CD4-positive, alpha-beta T cell treated with Interleukin-10 for 1 hour (primary cell): ENCODE measurements around the gene TJP1.

ENCODE experiments used
- DNase-seq: peaks from one replicate; pipeline ENCODE4 v3.0.0-alpha.2; 2020

Gene TJP1

DNA sequence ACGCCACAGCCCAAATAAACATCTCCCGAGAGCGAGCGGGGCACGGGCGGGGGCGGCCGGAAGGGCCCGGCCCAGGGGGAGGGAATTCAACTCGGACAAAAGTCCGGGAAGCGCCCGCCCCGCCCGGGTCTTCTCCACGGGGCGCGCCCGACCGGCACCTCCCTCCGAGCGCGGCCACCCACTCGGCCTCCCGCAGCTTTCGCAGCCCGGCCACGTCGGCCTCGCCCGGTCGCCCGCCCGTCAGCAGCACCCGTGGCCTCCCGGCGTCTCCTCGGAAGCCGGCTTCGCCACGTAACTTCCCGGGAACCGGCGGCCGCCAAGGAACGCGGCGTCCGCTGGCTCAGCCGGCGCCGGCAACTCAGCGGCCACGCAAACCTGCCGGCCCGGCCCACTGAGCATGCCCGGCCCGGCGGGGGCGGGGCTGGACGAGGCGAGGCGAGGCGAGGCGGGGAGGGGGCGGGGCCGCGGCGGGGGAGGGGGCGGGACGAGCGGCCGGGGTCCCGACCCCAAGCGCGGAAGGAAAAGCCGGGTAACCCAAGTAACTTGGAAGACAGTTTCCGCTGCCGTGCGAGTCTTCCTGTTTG is at the start of gene TJP1:
Gene TJP1 (minus strand): TSS at position 369 of the 584 bp plus-strand sequence. CDS start 440 bp downstream, outside the sequence.
- DNase-seq: no peak

DNA sequence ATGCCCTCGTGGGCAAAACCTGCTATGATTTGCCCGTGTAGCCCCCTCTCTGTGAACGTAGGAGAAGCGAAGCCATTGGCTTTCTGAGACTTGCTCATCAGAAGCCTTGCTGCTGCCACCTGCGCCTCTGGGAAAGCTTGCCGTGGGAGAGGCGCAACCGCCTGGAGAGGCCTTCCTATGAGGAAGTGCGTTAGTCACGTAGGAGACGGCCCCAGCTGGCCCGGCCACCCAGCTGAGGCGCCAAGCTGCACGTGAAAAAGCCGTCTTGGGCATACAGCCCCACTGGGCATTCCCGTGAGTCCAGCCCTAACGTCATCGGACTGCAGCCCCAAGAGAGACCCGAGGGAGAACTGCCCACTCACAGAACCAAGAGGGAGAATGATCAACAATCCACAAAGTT is 49.1 kb upstream of the TJP1 start:
- DNase-seq: no peak

DNA sequence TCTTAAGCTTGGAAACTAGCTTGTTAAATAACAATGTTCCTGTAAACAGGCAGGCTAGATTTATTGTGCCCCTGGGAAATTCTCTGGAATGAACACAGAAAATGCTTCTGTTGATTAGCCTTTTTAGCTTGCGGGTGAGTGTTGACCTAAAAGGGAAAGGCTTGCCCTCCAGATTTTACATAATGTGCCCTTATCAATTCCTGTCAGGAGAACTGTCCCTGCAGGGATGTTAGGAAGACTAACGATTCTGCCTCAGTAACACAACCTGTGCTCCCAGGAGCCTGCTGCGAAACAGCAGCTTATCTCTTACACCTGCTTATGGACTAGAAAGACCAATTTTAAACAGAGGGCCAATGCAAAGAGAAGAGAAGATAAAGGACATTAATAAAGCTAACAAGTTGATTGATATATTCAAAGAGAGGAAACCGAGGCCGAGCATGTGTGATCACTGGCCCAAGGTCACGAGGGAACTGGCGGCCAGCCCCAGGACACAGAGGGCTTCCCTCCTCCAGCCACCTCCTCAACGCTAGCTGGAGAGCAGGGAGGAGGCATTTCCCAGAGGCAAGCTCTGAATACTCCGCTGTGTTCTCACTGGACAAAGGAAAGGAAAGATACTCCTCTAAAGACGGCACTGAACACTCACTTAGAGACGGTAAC is 48.4 kb upstream of the TJP1 start:
- no peak for DNase-seq

DNA sequence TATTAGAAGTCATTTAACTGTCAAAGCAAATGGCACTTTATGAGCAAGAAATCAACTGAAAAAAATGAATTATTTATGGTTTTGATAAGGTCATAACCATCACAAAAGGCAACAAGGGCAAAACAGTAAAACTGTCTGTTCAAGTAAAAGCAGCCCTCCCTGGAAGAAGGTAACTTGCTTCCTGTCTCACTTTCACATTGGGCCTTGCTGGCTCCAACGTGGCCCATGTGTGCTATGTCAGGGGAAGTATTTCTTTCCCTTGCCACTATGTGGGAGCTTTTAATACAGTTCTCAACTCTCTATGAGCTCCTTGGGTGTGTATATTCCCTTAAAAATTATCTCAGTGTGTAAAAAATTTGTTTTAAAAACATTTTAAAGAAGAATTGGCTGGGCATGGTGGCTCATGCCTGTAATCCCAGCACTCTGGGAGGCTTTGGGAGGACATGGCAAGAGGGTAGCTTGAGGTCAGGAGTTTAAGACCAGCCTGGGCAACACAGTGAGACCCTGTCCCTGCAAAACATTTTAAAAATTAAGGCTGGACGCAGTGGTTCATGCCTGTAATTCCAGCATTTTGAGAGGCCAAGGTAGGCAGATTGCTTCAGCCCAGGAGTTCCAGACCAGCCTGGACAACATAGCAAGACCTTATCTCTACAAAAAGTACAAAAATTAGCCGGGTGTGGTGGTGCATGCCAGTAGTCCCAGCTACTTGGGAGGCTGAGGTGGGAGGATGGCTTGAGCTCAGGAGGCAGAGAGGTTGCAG is 45.2 kb upstream of the TJP1 start:
- DNase-seq: no peak

DNA sequence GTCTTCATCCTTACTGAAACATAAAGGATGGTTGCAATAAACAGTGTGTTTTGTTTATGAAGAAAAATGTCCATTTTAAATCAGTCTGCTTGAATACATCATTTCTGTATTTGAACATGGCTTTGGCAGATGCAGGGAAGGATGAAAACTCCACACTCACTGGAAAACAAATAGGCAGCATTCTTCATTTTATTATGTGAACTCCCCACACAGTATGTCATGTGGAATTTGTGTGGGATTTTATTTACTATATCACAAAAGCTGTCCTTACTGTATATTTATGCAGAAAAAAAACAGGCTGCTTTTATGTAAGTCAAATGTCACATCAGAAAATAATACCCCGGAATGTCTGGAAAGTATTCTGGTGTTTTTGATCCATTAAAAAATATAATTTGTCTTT is 44.1 kb upstream of the TJP1 start:
- DNase-seq: no peak

DNA sequence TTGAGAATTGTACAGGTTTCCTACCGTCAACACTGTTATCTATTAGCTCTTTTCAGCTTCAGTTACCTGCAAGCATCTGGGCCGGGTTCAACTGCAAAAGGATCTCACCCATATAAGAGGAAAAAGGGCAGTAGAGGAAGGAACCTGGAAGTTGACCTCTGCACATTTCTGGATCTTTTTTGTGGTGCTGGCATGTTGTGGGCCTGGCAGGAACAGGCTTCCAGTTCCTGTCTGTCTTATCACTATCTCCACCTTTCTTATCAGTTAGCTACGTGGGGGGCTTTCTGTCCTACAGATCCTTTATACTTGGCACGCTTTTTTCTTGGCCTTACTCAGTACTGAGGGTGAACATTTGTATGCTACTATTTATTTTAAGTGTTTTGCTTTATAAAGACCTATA is 42.2 kb upstream of the TJP1 start:
- no peak for DNase-seq

DNA sequence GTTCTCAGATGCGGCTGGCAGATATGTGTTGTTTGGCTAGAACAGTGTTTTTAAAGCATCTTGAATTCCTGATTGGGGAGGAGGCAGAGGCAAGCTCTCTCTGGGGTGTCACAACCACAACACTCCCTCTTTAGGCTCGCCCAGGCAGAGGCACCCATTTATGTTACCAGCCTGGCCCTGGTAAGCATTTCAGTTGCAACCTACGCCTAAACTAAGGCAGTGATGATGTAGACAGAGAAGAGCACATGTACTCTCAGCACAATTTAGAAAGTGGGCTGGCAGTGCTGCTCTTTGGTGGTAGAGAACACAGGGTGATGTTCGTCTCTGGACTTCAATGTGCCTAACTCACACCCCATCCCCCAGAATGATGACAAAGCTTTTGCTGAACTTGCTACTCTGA is 41.2 kb upstream of the TJP1 start:
- DNase-seq: no peak

DNA sequence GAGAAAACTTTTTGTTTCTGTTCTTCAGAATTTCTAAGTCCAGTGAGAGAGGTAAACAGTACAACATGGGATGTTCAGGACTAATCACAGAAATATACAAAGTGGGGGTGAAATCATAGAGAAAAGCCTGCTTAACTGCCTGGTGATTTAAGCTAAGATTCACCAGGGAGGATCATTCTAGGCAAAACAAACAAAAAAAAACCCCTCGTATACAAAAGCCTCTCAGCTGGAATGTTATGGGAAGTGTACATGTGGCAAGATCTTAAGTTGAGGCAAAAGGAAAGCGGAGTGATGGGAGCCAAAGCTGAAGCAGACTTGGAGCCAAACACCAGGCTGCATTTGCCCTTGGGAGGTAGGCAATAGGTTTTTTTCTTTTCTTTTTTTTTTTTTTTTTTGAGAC is 40.0 kb upstream of the TJP1 start:
- no peak for DNase-seq

DNA sequence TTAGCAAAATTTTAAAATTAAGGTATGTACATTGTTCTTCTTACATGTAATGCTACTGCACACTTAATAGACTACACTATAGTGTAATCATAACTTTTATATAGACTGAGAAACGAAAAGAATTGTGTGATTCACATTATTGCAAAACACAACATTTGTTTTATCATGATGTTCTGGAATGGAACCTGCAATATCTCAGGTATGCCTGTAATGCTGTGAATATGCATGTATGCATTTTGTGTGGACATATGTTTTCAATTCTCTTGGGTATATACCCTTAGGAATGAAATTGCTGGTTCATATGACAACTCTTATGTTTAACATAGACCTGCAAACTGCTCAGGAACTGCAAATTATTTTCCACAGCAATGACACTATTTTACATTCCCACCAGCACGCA is 38.6 kb upstream of the TJP1 start:
- no peak for DNase-seq

DNA sequence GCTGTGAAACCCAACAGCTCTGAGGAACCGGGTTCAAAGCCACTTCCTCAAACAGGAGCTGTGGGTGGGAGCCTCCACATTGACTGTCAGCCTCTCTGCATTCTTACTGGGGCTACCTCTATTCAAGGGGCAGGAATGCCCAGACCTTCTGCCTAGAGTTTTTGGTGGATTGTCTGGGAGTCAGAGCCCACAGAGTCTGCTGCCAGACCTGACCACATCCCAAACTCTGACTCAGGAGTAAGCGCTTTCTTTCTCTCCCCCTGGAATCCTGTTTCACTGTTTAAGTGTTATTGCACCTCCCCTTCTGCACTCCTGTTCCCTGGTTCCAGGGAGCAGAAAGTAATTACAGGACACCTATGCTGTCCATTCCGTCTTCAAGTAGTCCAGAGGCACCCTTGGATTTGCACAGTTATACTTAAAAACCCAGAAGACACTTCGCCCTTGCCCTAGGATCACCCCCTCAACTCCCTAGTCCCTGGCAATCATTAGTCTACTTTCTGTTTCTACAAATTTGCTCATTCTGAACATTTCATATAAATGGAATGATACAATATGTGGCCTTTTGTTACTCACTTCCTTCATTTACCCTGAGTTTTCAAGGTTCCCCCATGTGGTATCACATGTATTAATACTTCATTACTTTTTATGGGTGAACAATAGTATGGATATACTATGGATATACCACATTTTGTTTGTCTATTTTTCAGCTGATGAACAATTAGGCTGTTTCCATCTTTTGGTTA is 37.9 kb upstream of the TJP1 start:
- no peak for DNase-seq

DNA sequence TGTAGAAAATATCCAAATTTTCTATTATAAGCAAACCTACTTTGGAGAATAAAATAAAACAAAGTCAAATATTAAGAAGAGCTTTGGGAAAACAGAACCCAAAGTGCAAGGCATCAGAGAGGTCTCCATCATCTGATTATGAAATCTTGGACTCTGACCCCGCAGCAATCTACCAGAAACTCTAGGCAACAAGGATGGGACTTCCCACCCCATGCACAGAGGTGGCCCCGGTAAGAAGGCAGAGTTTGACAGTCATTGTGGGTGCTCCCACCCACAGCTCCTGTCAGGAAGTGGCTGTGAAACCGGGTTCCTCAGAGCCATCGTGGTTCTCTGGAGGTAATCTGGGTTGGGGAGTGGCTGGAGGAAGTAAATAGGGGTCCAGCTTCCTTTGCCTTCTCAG is 37.0 kb upstream of the TJP1 start:
- no peak for DNase-seq

DNA sequence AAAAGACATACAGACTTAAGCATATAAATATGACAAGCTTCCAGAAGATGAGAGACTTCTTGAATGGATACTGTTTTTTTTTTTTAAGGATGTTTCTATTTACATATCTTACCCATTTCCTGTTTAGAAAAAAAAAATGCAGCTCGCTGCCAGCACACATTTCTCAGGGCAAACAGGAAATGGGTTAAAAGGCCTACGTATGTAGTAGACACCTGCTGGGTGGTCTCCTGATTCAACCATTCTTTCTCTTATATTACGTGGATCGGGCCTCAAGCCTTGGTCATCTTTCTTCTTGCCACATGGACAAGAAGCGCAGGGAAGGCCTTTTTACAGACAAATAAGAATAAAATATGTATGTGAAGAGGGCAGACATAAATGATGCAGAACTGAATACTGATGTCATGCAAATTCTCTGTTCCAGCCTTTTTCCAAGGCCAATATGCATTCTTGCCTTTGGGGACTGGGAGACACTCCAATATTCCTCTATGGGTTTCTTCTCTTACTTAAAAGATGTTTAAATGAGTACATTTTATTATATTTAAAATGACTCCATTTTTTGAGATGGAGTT is 35.0 kb upstream of the TJP1 start:
- DNase-seq: no peak

DNA sequence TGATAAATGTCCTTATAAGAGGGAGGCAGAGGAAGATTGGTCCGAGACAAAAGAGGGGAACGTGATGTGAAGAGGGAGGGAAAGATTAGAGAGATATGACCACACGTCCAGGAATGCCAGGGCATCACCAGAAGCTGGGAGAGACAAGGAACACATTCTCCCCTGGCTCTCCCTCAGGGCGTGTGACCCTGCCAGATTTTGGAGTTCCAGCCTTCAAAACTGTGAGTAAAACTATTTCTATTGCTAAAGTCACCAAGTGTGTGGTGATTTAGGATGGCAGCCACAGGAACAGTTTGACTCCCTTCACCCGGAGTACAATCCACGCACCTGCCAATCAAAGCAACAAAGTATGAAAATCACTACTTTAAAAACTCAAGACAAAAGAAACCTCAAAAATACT is 32.1 kb upstream of the TJP1 start:
- DNase-seq: no peak

DNA sequence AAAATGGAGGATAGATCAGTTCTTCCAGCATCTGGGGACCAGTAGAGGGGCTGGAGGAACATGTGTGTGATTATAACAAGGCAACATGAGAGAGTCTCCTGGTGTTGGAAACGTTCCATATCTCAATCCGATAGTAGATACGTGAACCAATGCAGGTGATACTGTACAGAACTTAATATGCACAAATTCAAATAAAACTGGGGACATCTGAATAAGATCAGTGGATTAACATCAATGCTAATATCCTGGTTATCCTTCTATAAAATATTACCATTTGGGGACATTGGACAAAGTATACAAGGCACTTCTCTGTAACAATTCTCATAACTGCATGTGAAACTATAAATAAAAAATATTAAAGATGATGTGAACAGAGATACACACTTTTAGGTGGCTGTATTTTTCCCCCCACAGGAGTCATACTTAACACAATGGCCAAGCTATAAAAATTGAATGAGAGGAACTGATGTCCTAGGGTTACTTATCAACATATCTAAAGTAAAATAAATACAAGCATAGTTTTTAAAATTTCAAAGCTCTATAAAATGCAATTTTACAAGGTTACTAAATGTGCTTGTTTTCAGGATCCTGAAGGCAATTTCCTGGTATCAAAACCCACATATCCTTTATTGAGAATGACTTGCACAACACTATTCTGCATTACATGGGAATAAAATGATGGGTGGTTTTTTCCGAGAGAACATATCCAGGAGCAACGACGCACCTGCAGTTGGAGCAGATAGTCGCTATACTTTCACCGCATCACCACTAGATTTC is 31.1 kb upstream of the TJP1 start:
- no peak for DNase-seq

DNA sequence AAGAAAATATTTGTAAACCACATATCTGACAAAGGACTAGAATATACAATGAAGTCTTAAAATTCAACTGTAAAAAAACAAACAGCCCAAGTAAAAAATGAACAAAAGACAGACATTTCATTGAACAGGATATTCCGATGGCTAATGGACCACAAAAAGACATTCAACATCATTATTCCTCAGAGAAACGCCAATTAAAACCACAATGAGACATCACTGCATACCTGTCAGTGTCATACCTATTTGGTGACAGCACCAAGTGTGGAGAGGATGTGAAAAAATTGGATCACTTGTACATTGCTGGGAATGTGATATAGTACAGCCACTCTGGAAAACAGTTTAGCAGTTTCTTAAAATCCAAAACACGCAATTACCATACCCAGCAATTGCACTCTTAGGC is 29.9 kb upstream of the TJP1 start:
- DNase-seq: no peak

DNA sequence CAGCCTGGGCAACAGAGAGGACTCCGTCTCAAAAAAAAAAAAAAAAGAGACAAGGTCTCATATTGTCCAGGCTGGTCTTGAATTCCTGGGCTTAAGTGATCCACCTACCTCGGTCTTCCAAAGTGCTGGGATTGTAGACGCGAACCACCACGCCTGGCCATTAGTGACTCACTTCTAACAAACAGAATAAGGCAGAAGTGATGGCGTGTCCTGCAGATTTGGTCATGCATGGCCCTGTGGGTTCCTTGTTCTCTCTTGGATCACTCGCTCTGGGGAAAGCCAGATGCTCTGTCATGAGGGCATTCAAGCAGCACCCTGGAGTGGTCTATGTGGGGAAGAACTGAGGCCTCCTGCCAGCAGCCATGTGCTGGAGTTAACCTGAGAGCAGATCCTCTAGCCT is 27.4 kb upstream of the TJP1 start:
- no peak for DNase-seq

DNA sequence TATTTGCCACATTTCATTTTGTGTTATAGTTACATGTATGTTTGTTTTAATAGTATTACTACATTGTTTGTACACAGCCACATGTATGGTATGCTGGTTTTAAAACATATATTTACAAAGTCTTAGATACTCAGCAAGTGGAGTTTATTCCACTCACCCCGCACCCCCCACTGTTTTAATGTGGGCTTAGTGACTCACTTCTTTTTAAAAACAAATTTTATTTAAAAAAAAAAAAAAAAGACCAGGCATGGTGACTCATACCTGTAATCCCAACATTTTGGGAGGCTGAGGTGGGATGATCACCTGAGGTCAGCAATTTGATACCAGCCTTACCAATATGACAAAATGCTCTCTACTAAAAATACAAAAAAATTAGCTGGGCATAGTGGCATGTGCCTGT is 26.9 kb upstream of the TJP1 start:
- no peak for DNase-seq

DNA sequence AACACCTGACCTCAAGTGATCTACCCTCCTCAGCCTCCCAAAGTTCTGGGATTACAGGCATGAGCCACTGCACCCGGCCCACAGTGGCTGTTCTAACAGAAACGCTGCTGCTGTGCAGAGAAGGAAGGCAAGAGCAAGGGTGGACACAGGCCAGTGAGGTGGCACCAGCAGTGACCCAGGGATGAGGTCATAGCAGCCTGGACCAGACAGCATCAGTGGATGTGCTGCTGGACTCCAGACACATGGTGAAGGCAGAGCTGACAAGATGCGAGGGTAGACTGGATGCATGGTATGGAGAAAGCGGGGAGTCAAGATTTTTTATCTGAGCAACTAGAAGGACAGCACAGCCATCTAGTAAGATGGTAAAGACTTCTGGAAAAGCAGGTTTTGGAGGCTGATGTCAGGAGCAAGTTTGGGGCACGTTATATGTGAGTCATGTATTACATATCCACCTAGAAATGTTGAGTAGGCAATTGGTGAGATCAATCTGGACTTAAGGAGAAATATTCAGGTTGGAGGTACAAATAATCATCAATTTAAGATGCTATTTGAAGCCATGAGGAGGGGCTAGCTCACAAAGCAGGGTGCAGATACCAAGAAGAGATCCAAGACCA is 22.1 kb upstream of the TJP1 start:
- DNase-seq: no peak

DNA sequence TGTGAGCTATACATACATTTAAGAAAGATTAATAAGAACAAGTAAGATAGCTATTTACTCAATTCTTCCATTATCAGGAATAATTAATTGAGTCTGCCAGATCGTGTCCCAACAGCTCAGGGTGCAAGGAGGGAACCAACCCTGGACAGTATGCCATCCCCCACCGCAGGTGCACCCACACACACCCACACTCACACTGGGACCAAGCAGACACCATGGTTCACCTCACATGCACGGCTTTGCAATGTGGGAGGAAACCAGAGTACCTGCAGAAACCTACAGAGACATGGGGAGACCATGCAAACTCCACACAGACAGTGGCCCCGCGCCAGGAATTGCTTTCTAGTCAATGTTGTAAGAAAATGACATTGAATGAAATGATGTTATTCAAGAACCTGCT is 20.0 kb upstream of the TJP1 start:
- no peak for DNase-seq

DNA sequence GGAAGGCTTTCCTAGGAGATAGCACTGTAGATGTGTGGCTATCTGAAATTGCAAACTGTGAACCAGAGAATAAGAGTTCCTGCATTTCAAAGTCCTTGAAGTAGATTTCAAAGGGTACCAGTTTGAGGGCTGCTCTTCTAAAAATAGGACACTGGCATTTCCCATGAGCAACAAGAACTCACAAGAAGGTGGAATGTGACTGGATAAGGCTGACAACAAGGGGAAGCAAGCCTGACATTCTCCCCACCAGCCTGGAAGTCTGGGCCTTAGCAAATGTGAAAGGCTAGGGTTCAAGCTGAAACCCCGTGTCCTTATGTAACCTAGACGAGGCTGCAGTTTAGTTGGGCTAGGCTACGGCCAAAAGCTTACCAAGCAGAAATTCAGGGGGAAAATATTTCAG is 18.7 kb upstream of the TJP1 start:
- no peak for DNase-seq

DNA sequence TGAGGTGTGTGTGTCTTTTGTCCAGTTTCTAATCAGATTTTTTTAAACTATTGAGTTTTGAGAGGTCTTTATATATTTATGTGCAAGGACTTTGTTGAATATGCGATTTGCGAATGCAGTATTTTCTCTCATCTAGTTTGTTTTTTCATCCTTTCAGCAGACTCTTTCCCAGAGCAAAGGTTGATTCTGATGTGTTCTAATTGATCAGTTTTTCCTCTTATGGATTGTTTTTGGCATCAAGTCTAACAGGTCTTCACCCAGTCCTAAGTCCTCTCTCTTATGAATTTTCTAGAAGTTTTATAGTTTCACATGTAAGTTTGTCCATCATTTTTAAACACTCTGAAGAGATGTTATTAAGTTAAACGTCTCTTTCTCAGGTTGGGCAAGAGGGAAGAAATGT is 17.8 kb upstream of the TJP1 start:
- DNase-seq: no peak

DNA sequence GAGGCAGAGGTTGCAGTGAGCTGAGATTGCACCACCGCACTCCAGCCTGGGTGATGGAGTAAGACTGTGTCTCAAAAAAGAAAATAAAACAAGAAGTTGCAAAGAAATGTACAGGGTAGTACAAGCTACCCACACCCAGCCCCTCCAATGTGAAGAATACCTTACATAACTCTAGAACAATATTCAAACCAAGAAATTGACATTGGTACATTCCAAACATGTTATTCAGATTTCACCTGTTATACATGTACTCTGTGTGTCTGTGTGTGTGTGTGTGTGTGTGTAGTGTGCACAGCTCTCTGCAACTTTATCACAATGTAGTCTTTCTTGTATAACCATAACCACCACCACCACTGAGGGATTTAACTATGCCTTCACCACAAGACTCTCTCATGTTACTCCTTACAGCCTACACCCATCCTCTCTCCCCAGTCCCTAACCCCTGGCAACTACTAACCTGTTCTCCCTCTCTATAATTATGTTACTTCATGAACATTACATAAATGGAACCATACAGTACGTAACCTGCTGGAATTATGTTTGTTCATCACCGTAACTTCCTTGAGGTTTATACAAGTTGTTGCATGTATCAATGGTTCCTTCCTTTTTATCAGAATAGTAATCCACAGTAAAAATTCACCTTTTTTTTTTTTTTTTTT is 16.2 kb upstream of the TJP1 start:
- DNase-seq: no peak
